Measurements from ENCODE around the gene COG8.

- TF ChIP-seq CTCF (IDR thresholded peaks at IDR 0.05) (no peak), POLR2A (IDR thresholded peaks at IDR 0.05) (no peak)
These were observed 15.9 kb downstream of the COG8 start for GRCh38 chr16:69323415-69323814.
